Lower lobe of right lung (tissue), 2 donors: ENCODE measurements around the gene VSTM4. TPM values are rescaled to one million over a fixed set of nuclear protein-coding genes. Genes with fewer than 3 reads are reported as not detected.

Experiments
- ATAC-seq, 2 donors: fragments of 200-7000 bp; cut with Tn5 transposase; one replicate each; pipeline ENCODE4 v1.9.1; 2020 to 2022; ENCODE audit warnings: mild to moderate bottlenecking in 2 of 2, moderate library complexity in 2 of 2
- DNase-seq: peaks from one replicate; pipeline ENCODE4 v3.0.0-alpha.2; 2020
- H3K27ac ChIP-seq: fragments of 200-600 bp; one replicate; pipeline ENCODE4 v1.8.0; 2022
- H3K27me3 ChIP-seq: fragments of 200-600 bp; one replicate; pipeline ENCODE4 v1.8.0; 2022; ENCODE audit warnings: low read depth
- H3K36me3 ChIP-seq: fragments of 200-600 bp; one replicate; pipeline ENCODE4 v1.8.0; 2022; ENCODE audit warnings: mild to moderate bottlenecking
- H3K4me1 ChIP-seq: fragments of 200-600 bp; one replicate; pipeline ENCODE4 v1.8.0; 2022
- H3K4me3 ChIP-seq: fragments of 200-600 bp; one replicate; pipeline ENCODE4 v1.8.0; 2022; ENCODE audit warnings: mild to moderate bottlenecking
- H3K9me3 ChIP-seq: fragments of 200-600 bp; one replicate; pipeline ENCODE4 v1.8.0; 2022
- CTCF ChIP-seq: fragments of 200-600 bp; IDR thresholded peaks from one replicate; pipeline ENCODE4 v1.8.0; 2022; ENCODE audit warnings: antibody characterized with exemption, mild to moderate bottlenecking
- intact Hi-C: fragments of 100-400 bp; cut with DNase I; formaldehyde crosslinking; loops from one replicate; pipeline ENCODE4 v1.11.0; 2022
- total RNA-seq: library from RNA; stranded (reverse); fragmentation: NEBNext Ultra II Directional; extraction: Animal tissue kit (Norgen Biotek cat#: 25700); gene quantifications from one replicate; pipeline ENCODE4 v1.2.1, GENCODE V29; 2021
- donor health status: DM: no; HTN: yes; CAD: no; lungs with severe emphysema.

VSTM4 gene
- total RNA-seq, 1 donor from 2014 or later = 18.7 TPM

DNA sequence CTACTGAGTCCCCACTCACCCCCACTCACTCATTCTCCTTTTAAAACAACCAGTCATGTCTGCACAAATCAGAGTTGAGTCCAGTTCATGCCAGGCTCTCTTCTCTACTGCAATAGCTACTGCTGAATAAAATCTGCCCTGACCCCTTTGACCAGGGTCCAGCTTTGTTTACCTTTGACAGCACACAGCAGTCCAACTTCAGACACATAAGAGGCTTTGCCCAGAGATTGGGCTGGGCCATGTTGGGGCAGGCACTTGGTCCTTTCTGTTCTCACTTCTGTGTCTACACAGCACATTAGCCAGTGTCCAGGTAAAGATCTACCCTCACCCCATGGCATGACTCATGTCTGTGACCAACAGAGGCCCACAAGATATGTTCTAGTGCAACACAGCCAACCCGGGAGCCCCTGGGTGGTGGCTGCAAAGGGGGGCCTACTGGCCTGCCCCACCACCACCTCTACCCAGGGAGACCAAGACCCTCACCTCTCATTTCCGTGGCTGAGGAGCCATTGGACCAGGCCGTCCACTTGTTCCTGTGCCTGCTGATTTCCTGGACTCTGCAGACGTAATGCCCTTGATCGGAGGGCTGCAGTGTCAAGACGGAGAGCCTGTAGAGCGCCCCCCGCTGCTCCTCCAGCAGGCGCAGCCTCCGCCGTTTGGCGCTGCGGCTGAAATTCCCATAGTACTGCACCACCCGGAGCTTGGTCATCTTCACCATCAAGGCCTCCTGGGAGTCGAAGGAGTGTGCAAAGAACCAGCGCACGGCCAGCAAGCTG is 8.0 kb downstream of the VSTM4 start:
- no peak overlapping the region for H3K4me3 ChIP-seq
- H3K4me1 ChIP-seq = peaks cover 46% of the 10 kb centered on the region
- DNase-seq = no peak
- no peak overlapping the region for H3K27ac ChIP-seq
- no peak for ATAC-seq
- no peaks in the 10 kb centered on the region for H3K9me3 ChIP-seq
- no peaks in the 10 kb centered on the region for H3K36me3 ChIP-seq
- intact Hi-C loops = no loop called here
- no peaks in the 10 kb centered on the region for H3K27me3 ChIP-seq
- TF ChIP-seq CTCF = no peak

DNA sequence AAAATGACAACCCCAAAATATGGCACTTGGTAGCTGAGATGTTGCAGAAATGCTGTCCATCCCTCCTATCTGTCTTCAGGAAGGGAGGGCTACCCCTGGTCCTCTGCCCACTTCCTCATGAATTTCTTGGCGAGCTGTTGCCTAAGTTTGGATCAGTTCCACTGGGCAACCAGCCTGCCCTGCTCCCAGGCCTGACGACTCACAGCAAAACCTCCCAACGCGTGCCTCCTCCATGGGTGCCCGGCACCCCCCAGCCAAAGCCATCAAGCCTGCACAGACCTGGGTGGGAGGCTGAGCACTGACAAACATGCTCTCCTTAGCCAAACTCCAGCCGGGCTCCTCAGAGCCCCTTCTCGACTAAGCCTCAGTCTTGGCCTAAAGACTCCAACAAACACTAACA is 8.9 kb downstream of the VSTM4 start:
- H3K4me1 ChIP-seq = peaks cover 38% of the 10 kb centered on the region
- no peaks in the 10 kb centered on the region for H3K27me3 ChIP-seq
- no peak overlapping the region for H3K27ac ChIP-seq
- ATAC-seq = peak; percentile 4 to 34
- no peak for TF ChIP-seq CTCF
- no peak for DNase-seq
- no peaks in the 10 kb centered on the region for H3K9me3 ChIP-seq
- no peaks in the 10 kb centered on the region for H3K36me3 ChIP-seq
- intact Hi-C loops = no loop called here
- no peak overlapping the region for H3K4me3 ChIP-seq

GRCh38 chr10:49105076-49105475 is 10.2 kb downstream of the VSTM4 start:
- Histone ChIP-seq H3K4me1 (peaks cover 33% of the 10 kb centered on the region), H3K4me3 (no peak overlapping the region), H3K36me3 (no peaks in the 10 kb centered on the region), H3K27me3 (no peaks in the 10 kb centered on the region), H3K9me3 (no peaks in the 10 kb centered on the region), H3K27ac (no peak overlapping the region)
- no peak for DNase-seq
- intact Hi-C loops = no loop called here
- TF ChIP-seq CTCF = no peak
- no peak for ATAC-seq

GRCh38 chr10:49104323-49104722 is 11.0 kb downstream of the VSTM4 start:
- no peaks in the 10 kb centered on the region for H3K27me3 ChIP-seq
- no peaks in the 10 kb centered on the region for H3K36me3 ChIP-seq
- ATAC-seq = no peak
- no peaks in the 10 kb centered on the region for H3K9me3 ChIP-seq
- DNase-seq = no peak
- H3K4me3 ChIP-seq = no peak overlapping the region
- TF ChIP-seq CTCF = no peak
- H3K4me1 ChIP-seq = peaks cover 25% of the 10 kb centered on the region
- no peak overlapping the region for H3K27ac ChIP-seq
- intact Hi-C loops = no loop called here

DNA sequence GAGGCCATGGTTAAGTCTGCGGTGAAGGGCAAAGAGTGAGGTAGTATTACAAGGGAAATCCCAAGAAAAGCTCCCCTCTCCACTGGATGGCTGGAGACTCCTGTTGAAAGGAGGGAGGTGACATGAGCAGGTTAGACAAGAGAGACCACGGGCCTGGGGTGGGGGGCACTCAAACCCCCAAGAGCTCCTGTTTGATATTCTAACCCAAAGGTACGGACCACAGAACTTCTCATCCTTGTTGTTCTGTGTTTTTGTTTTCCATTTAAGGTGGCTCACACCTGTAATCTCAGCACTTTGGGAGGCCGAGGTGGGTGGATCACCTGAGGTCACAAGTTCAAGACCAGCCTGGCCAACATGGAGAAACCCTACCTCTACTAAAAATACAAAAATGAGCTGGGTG is 11.6 kb downstream of the VSTM4 start:
- no peak for ATAC-seq
- intact Hi-C loops = no loop called here

More for the DNA sequence above, 11.6 kb downstream of the VSTM4 start:
- no peak for DNase-seq
- H3K36me3 ChIP-seq = no peaks in the 10 kb centered on the region
- peaks cover 21% of the 10 kb centered on the region for H3K4me1 ChIP-seq
- no peak for TF ChIP-seq CTCF
- no peaks in the 10 kb centered on the region for H3K27me3 ChIP-seq
- H3K4me3 ChIP-seq = no peak overlapping the region
- H3K27ac ChIP-seq = no peak overlapping the region
- no peaks in the 10 kb centered on the region for H3K9me3 ChIP-seq
